ENCODE measurements around the gene GSN.

GSN gene

DNA sequence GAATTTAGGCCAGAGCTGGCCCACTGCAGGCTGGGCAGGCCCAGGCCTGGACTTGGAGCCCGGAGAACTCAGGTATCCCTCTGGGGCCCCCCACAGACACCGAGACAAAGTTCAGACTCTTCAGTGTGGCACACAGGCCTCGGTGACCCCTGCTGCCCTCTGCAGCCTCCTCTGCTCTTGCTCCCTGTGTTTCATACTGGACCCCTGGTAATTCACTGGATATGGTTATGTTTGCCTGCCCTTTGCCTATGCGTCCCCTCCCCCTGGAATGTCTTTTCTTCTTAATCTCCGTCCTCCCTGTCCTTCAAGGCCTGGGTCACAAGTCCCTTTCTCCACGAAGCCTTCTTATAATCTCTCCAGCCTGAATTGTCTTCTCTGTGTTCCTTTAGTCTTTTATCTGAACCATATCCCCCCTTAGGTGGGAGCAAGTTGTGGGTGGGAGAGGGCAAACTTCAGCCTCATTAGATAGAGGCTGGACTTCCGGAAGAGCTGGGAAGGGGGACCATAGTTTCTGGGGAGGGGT, 30.1 kb downstream of the GSN start:
- no peak overlapping the region for H3K4me3 ChIP-seq (replicated peaks; ENCODE audit: low read depth, low read length)
- no peaks in the 10 kb centered on the region; the same call in 1 of the 2 replicates for H3K36me3 ChIP-seq (ENCODE audit: control insufficient read depth, insufficient read depth, low read length)
- DNase-seq (ENCODE audit: extremely low read depth, insufficient read length): no peak
- 0 out of 2 replicates have a peak, but pooled peaks cover 2% of the 10 kb centered on the region for H3K27me3 ChIP-seq (replicated peaks; ENCODE audit: control insufficient read depth, insufficient read depth, low read length)
- TF ChIP-seq, protein P1, sequence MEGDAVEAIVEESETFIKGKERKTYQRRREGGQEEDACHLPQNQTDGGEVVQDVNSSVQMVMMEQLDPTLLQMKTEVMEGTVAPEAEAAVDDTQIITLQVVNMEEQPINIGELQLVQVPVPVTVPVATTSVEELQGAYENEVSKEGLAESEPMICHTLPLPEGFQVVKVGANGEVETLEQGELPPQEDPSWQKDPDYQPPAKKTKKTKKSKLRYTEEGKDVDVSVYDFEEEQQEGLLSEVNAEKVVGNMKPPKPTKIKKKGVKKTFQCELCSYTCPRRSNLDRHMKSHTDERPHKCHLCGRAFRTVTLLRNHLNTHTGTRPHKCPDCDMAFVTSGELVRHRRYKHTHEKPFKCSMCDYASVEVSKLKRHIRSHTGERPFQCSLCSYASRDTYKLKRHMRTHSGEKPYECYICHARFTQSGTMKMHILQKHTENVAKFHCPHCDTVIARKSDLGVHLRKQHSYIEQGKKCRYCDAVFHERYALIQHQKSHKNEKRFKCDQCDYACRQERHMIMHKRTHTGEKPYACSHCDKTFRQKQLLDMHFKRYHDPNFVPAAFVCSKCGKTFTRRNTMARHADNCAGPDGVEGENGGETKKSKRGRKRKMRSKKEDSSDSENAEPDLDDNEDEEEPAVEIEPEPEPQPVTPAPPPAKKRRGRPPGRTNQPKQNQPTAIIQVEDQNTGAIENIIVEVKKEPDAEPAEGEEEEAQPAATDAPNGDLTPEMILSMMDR (IDR thresholded peaks at IDR 0.05; ENCODE audit: insufficient read depth, low read length, poor library complexity, severe bottlenecking): no peak

DNA sequence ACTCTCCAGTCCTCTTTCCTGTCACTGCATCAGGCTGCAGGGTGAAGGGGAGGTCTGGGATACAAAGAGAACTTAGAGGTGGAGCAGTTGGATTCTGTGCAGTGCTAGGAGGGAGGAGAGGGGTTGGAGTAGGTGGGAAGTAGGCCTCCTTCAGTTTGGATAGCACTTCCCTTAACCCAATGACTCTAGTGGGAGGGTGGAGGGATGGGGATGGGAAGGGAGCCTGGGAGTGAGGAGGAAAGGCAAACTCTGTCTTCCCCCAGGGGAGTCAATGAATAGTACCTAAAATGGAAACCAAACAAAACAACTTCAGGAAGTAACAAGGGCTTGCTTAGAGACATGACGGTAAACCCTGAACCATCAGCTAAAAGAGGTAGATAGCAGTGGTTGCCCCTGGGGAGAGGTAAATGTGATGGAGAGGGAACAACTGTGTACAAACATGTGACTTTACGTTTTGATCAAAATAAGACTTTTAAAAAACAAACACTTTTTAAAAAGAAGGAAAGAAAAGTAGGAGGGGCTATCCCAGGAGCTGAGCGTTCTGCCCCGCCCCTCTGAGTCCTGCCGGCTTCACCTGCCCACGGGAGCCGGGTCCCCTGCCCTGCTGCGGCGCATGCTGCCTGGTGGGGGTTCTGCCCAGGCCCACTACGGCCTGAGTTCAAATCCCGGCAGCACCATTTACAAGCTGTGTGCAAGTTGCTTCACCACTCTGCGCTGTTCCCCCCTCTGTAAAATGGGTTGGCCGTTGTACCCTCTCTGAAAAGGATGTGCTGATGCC, 30.9 kb downstream of the GSN start:
- H3K36me3 ChIP-seq (ENCODE audit: control insufficient read depth, insufficient read depth, low read length): no peaks in the 10 kb centered on the region; the same call in 1 of the 2 replicates
- DNase-seq (ENCODE audit: extremely low read depth, insufficient read length): no peak
- H3K4me3 ChIP-seq (replicated peaks; ENCODE audit: low read depth, low read length): peak overlapping the region; percentile 46
- TF ChIP-seq, protein P1 (IDR thresholded peaks at IDR 0.05; ENCODE audit: insufficient read depth, low read length, poor library complexity, severe bottlenecking): no peak
- 0 out of 2 replicates have a peak, but pooled peaks cover 2% of the 10 kb centered on the region for H3K27me3 ChIP-seq (replicated peaks; ENCODE audit: control insufficient read depth, insufficient read depth, low read length)

DNA sequence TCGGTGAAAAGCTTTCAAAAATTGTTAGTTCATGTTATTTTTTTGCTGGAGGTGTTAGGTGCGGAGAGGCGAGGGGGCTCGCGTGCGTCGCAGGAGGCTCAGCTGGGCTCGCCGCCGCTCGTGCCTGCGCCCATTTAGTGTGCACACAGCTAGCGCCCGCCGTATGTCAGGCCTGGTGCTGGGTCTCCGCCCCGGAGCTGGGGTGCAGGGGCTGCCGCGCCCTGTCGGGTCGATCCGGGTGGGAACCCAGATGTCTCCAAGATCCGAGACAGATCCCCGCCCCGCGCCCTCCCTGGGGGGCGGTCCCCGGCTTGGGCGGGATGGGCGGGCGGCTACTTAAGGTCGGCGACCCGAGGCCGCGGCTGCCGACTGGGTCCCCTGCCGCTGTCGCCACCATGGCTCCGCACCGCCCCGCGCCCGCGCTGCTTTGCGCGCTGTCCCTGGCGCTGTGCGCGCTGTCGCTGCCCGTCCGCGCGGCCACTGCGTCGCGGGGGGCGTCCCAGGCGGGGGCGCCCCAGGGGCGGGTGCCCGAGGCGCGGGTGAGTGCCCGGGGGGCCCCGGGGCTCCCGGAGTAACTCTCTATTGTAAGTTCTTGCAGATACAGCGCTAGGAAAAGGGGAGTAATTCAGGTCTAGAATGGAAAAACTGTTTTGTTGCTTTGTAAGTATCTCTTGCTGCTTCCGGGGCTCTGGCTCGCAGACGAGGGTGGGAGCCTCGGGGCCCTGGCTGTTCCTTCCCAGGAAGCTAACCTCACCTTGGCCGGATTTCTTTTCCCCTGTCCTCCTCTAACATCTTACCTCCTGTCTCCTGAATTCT, 31.7 kb downstream of the GSN start:
- TF ChIP-seq, protein P1 (IDR thresholded peaks at IDR 0.05; ENCODE audit: insufficient read depth, low read length, poor library complexity, severe bottlenecking): no peak
- H3K4me3 ChIP-seq (replicated peaks; ENCODE audit: low read depth, low read length): peak overlapping the region; percentile 46
- DNase-seq (ENCODE audit: extremely low read depth, insufficient read length): peak; percentile 25

DNA sequence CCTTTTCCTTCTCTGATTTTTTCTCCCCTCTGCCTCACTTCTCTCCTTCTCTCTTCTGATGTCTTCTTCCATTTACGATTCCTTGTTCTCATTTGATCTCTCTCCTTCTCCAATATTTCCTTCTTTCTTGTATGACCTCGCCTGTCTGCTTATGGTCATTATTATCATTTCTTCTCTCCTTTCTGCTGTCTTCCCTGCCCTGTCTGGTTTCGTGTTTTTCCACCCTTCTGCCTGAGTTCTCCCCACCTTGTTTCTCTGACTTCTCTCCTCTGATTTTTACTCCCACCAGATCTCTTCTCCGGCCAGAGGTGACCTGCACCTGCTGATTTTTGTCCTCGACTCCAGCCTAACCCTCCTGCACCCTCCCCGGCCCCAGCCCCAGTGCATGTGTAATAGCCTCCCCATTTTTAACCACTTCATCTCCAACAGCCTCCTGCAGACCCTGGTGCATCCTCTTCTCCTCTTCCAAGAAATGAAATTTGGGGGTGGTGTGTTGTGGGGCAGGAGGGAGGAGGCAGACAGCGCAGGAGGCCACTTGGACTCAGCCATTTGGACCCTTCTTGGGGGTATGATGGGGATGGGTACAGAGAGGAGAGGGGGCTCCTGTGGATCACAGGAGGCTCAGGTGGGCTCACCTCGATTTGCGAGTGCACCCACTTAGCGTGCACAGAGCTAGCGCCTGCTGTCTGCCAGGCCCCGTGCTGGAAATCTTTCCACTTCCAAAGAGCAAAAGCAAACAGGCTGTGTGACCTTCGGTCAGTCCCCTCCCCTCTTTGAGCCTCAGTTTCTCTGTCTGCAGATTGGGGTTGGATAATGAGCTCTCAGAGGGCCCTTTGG, 32.5 kb downstream of the GSN start:
- Histone ChIP-seq H3K36me3 (ENCODE audit: control insufficient read depth, insufficient read depth, low read length) (no peaks in the 10 kb centered on the region), H3K4me3 (replicated peaks; ENCODE audit: low read depth, low read length) (peak overlapping the region; percentile 46; the same call in 1 of the 2 replicates), H3K27me3 (replicated peaks; ENCODE audit: control insufficient read depth, insufficient read depth, low read length) (0 out of 2 replicates have a peak, but pooled peaks cover 2% of the 10 kb centered on the region)
- DNase-seq (ENCODE audit: extremely low read depth, insufficient read length): no peak
- TF ChIP-seq, protein P1 (IDR thresholded peaks at IDR 0.05; ENCODE audit: insufficient read depth, low read length, poor library complexity, severe bottlenecking): no peak

More for the DNA sequence above, 31.7 kb downstream of the GSN start:
- Histone ChIP-seq H3K27me3 (replicated peaks; ENCODE audit: control insufficient read depth, insufficient read depth, low read length) (0 out of 2 replicates have a peak, but pooled peaks cover 2% of the 10 kb centered on the region), H3K36me3 (ENCODE audit: control insufficient read depth, insufficient read depth, low read length) (no peaks in the 10 kb centered on the region; the same call in 1 of the 2 replicates)

DNA sequence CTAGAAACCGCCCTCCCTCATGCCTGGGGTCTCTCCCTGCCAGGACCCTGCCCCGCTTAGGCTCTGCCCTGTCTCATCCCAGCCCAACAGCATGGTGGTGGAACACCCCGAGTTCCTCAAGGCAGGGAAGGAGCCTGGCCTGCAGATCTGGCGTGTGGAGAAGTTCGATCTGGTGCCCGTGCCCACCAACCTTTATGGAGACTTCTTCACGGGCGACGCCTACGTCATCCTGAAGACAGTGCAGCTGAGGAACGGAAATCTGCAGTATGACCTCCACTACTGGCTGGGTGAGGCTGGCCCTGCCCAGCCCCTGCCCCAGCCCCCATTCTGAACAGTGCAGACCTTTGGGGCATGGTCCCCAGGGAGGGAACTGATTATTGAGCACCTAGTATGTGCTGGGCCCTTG, 33.9 kb downstream of the GSN start:
- Histone ChIP-seq H3K27me3 (replicated peaks; ENCODE audit: control insufficient read depth, insufficient read depth, low read length) (0 out of 2 replicates have a peak, but pooled peaks cover 2% of the 10 kb centered on the region), H3K36me3 (ENCODE audit: control insufficient read depth, insufficient read depth, low read length) (no peaks in the 10 kb centered on the region), H3K4me3 (replicated peaks; ENCODE audit: low read depth, low read length) (no peak overlapping the region)
- TF ChIP-seq, protein P1 (IDR thresholded peaks at IDR 0.05; ENCODE audit: insufficient read depth, low read length, poor library complexity, severe bottlenecking): no peak
- DNase-seq (ENCODE audit: extremely low read depth, insufficient read length): no peak
